A673 (cell line): ENCODE measurements around the gene STX1A.

Experiments used
- EZH2 ChIP-seq: fragments of 200-600 bp; sonication (generic); IDR thresholded peaks from 2 replicates; pipeline ENCODE4 v1.6.1; 2017; ENCODE audit warnings: borderline replicate concordance, low read depth, mild to moderate bottlenecking, mixed read lengths, antibody characterized with exemption, low read length; ENCODE audit not compliant: poor library complexity, severe bottlenecking
- TF ChIP-seq, protein P1 (sequence below): fragments of 300-800, 200-600 bp; sonication (generic); conservative IDR thresholded peaks from 2 replicates; pipeline ENCODE4 v1.5.1; 2017; ENCODE audit warnings: low read depth, mild to moderate bottlenecking, antibody characterized with exemption, low read length, moderate library complexity, mixed read lengths

DNA sequence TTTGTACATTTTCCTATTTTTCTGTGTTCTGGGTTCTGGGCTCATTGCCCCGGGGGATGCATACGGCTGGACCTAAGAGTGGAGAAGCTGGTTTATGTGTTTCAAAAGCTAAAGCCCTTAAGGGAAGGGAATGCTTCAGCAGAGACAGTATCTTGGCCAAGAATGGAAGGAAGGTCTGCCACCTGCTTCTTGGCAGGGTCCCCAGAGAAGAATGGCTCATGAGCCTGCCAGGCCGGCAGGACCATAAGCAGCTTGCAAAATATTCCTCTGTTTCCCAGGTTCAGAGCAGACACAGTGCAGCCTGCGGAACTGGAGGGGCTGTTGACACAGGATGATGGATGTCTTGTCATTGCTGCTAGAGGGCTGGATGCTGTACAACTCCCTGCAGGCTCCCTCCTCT lies 26.9 kb upstream of the STX1A start:
- TF ChIP-seq, protein P1, sequence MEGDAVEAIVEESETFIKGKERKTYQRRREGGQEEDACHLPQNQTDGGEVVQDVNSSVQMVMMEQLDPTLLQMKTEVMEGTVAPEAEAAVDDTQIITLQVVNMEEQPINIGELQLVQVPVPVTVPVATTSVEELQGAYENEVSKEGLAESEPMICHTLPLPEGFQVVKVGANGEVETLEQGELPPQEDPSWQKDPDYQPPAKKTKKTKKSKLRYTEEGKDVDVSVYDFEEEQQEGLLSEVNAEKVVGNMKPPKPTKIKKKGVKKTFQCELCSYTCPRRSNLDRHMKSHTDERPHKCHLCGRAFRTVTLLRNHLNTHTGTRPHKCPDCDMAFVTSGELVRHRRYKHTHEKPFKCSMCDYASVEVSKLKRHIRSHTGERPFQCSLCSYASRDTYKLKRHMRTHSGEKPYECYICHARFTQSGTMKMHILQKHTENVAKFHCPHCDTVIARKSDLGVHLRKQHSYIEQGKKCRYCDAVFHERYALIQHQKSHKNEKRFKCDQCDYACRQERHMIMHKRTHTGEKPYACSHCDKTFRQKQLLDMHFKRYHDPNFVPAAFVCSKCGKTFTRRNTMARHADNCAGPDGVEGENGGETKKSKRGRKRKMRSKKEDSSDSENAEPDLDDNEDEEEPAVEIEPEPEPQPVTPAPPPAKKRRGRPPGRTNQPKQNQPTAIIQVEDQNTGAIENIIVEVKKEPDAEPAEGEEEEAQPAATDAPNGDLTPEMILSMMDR = no peak
- no peak for TF ChIP-seq EZH2
